Stimulated activated CD4-positive, alpha-beta T cell treated with anti-CD3 and anti-CD28 coated beads, Interleukin-4, amount 100 ng/mL, for 48 hours (primary cell): ENCODE data around the gene TPRX1.
"Not testable (repeated sequence)": the region's sequence is repeated elsewhere in the genome, so short reads cannot be mapped to it uniquely, and the experiment has no call there.

Experiments used
- DNase-seq, 2 donors: peaks; one replicate each; pipeline ENCODE4 v3.0.0-alpha.2; 2020; ENCODE audit warnings: low read depth in 2 of 2

TPRX1 gene

GRCh38 chr19:47766670-47767069 is 37.7 kb downstream of the TPRX1 start:
- DNase-seq = no peak

- DNase-seq = no peak
Measured at GRCh38 chr19:47766359-47766620, 38.1 kb downstream of the TPRX1 start.

DNA sequence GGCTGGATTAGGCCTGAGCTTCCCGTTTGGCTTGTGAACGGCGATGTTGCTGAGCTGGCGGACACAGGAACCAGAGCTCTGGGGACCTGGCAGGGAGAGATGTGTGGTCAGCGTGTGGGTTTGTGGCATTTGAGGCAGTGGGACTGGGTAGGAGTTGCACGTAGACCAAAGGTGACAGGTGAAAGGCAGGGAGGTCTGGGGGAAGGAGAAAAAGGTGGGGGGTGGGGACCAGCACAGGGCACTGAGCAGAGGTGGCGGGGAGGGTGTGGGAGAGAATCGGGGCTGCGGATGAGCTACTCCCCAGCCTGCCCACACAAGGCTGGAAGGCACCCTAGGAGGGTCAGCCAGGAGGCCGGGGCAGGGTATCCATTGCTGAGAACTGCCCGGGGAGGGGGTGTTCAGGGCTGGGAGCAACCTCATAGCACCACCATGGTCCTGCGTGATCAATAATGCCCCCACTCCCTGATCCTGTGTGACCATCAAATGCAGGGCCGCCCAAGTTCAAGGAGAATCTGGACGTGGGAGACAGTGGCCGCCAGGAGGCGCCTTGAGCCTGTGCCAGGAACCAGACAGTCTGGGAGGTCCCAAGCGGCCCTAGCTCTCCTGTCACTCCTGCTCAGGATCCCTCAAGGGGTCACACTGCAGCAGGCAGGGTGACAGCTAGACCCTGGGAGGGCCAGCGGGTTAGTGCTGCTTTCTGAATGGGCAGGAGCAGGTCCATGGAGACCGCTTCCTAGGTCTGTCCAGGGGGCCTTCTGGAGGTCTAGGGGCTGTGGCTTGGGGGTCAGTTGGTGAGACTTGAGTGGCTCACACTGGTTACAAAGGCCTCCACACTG is 38.6 kb downstream of the TPRX1 start:
- peak in 1 of 2 donors; percentile 28 for DNase-seq

- not testable (repeated sequence) for DNase-seq
Measured at GRCh38 chr19:47764705-47765104, 39.6 kb downstream of the TPRX1 start.

GRCh38 chr19:47762615-47763308 is 41.6 kb downstream of the TPRX1 start:
- no peak for DNase-seq

- no peak for DNase-seq
Measured at GRCh38 chr19:47762151-47762550, 42.2 kb downstream of the TPRX1 start.

DNA sequence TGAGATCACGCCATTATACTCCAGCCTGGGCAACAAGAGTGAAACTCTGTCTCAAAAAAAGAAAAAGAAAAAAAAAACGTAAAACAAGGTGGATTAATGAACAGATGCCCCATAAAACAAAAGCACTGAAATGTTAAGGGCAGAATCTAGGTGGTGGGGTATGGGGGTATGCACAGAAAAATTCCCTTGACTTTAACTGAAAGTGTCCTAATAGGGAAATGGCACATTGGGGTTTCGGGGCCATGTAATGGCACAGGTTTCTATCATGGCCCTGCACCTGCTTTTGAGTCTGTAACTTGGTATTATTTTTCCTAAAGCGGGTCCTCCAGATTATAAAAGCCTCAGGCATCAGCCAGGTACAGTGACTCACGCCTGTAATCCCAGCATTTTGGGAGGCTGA is 42.8 kb downstream of the TPRX1 start:
- DNase-seq = no peak

- no peak for DNase-seq
Measured at GRCh38 chr19:47760632-47760999, 43.7 kb downstream of the TPRX1 start.

DNA sequence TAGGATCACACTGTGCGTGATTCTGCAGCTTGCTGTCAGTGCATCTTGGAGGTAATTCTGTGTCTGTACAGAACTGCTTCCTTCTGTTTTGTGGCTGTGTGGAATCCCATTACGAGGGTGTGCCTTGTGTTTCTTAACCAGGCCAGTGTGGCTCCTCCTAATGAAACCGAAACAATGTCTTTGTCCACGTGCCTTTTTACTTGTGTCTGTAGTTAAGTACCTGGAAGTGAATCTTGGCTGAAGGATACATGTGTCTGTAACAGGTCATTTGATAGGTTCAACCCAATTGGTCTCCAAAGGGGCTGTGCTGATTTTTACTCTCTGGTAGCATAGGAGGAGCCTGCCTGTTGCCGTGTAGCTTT is 45.9 kb downstream of the TPRX1 start:
- no peak for DNase-seq

DNA sequence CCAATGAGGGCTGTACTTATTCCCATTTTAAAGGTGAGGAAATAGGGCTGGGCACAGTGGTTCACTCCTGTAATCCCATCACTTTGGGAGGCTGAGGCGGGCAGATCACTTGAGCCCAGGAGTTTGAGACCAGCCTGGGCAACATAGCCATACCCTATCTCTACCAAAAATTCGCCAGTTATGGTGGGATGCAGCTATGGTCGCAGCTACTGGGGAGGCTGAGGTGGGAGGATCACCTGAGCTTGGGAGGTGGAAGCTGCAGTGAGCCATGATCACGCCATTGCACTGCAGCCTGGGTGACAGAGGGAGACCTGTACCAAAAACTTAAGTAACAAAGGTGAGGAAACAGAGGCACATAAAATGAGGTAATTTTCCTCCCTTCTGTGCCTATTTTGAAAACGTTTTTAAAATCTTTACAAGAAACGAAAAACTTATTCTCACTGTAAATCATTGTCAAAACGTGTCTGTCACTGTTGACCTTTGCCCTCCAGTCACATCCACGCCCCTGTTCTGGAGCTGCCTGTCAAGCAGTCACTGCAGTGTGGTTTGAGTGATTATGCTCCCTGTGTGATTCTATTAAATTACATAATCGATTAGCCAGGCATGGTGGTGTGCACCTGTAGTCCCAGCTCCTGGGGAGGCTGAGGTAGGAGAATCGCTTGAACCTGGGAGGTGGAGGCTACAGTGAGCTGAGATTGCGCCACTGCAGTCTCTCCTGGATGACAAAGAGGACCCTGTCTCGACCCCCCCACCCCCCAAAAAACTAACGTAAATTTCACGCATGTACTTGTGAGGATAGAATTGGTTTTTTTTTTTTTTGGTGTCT is 46.5 kb downstream of the TPRX1 start:
- no peak for DNase-seq

GRCh38 chr19:47756953-47757608 is 47.3 kb downstream of the TPRX1 start:
- no peak for DNase-seq

- no peak for DNase-seq
Measured at GRCh38 chr19:47756627-47756929, 47.8 kb downstream of the TPRX1 start.

- DNase-seq = no peak
Measured at GRCh38 chr19:47755762-47756626, 48.4 kb downstream of the TPRX1 start.

DNA sequence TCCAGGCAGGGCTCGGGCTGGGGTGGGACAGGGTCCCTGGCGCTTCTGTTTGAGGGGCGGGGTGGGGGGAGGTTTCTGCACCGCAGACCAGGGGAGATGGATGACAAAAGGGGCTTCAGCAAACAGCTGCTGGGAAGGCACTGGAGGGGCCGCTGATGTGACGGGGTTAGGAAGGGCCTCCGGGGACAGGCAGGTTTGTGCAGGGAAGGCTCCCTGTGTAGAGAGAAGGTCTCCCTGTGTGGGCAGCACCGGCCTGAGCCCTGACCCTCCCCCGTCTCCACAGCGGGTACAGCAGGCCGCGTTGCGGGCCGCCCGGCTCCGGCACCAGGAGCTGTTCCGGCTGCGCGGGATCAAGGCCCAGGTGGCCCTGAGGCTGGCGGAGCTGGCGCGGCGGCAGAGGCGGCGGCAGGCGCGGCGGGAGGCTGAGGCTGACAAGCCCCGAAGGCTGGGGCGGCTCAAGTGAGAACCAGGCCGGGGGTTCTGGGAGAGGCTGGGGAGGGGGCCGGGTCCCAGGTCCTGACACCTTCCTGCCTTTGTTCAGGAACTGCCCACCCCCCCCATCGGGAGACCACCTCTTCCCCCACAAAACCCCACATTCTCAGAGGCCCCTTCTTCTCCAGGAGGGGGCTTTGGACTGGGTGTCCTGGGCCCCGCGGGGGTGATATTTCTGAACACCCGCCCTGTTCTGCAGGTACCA is 49.1 kb downstream of the TPRX1 start:
- no peak for DNase-seq

- no peak for DNase-seq
Measured at GRCh38 chr19:47754206-47755064, 49.9 kb downstream of the TPRX1 start.

GRCh38 chr19:47752440-47753211 is 51.7 kb downstream of the TPRX1 start:
- no peak for DNase-seq
